Activated CD8-positive, alpha-beta memory T cell treated with anti-CD3 and anti-CD28 coated beads for 4 hours (primary cell): Measurements from ENCODE around the gene RHOH.

Experiments used
- DNase-seq, 2 donors: peaks; one replicate each; pipeline ENCODE4 v3.0.0-alpha.2; 2020; ENCODE audit warnings: low read depth in 2 of 2

Gene RHOH

DNA sequence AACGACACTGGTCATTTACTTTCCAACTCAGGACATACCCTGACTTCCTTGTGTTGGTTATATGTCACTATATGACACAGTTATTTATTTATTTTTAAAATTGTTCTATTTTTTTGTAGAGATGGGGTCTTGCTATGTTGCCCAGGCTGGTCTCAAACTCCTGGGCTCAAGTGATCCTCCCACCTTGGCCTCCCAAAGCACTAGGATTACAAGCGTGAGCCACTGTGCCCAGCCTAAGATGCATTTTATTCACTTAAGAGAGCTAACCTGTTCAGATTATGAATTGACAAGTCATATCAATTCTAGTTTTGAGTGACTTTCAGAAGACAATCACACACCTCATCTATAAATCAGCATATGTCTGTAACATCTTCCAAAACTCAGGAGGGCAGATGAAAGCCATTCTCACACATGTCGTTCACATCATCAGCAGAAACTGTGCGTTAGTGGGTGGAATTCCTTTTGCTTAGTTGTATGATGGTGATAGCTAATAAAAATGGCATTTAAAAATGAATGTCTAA, 9.4 kb upstream of the RHOH start:
- DNase-seq = no peak

DNA sequence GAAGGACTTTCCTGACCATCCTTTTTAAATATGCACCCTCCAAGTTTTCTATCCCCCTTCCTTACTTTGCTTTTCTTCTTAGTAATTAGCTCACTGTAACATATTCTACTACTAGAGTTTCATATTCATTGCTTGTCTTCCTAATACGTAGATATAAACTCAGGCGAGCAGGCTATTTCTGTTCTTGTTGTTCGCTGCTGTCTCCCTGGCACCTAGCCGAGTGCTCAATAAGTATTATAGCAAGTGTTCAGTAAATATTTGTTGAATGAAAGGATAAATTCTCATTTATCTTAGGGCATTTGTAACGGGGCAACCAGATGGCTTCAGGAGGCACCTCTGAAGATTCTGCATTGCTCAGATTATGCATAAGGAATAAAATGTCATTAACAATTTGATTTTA, 6.8 kb upstream of the RHOH start:
- DNase-seq = no peak

DNA sequence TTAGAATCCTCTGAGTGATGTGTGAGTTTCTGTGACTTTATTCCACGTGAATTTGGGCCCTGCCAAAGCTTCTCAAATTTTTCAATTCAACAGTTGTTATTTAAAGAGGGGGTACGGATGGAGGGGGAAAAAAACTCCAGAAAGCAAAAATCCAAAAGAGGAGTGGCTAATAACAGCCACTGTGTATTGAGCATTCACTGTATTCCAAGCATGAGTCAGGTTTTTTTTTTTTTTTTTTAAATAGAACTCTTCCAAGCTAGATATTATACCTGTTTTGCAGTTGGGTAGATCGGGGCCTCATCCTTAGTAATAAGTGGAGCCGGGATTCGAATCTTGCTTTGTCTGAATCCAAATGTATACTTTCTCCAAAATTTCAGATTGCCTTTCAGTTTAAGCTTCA, 6.4 kb upstream of the RHOH start:
- DNase-seq = no peak

DNA sequence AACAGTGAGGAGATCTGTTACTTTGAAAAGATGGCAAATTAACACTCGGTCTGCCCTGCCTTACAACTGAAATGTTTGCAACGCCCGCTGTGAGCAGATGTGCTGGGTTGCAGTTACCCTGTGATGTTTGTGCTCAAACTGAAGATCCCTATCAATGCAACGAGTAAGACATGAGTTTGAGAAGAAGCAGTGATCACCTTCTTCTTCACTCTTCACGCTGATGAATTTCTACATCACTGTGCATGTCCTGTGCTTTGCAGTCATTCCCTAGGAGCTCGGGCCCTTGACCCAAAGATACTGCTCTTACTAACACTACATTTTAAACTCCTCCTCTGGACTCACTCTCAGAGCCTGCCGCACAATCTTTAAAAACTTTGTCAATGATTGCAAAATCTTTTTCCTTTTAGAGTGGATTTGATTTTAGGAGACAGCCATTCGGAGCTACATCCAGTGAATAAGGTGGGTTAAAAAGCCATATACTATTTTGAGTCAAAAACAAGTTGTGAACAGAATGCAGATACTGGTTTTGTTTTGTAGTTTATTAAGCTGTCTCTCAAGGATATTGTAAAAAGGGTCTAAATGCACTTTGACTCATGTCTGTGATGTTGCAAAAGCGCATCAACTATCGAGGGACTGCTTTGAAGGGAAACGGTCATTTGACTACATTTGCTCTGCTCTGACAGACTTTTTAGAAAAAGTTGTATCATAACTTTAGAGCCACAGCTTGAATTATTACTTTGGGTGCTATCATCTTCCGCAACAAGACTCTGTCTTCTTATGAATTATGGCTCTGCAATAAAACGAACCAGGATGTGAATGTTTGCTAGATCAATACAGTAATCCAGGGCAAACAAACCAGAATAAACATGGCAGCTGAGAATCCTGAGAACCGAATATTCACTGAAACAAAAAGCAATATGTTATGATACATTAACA, 5.7 kb upstream of the RHOH start:
- no peak for DNase-seq

DNA sequence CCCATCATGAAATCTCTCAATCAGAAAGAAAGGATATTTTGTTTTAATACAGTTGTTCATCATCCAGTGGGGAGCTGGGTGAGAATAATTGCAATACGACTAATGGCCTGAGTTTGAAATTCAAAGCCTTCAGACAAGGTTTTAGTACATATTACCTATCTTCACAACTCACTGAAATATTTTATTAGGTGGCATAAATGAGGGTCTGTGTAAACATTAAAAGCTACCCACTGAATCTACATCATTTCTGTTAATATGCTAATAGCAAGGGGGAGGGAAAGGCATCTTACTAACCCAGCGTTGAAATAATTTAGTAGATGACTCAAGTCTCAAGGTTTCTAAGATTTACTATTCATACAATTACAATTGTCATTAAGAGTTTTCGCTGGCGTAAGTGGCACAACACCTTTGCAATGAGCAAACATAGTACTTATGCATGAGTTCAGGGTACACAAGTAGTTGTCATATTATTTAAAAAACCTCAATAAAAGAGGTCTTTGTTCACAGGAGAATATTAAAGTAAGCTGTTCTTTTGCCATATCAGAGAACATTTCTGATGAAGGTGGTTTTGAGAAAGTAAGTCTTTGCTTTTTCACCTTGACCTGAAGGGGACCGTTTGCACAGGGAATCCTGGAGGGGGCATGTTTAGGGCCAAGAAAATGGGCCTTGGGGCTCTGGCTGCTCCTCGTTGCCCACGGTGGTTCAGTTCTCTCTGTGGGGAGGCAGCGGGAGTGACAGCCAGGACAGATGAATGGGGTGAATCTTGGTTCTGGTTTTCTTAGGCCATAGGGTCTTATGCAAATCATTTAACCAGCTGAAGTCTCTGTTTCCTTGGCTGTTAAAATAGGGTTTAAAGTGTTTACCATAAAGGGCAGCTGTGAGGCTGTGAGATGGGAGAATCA, 4.5 kb upstream of the RHOH start:
- DNase-seq = no peak

DNA sequence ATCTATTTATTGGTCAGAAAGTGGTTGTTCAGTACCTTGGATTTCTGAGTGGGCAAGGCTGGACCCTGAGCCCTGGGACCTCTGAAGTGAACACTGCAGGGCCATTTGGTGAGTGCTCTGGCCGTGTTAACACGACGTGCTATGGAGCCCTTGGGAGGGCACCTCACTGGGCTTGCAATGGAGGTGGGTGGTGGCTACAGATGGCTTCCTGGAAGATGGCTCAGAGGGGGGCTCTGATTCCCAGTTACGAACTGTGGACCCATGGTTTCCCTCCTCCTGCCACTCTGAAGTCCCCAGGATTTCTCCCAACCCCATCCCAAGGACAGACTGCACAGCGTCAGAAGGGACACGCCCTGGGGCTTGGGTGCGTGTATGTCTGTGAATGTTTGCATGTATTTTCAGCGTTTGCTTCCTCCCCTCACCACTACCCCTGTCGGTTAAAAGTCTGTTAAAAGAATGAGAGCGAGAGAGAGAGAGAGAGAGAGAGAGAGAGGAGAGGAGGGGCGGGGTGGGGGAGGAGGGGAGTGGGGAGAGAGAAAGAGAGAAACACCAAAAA, 3.7 kb upstream of the RHOH start:
- DNase-seq = no peak

DNA sequence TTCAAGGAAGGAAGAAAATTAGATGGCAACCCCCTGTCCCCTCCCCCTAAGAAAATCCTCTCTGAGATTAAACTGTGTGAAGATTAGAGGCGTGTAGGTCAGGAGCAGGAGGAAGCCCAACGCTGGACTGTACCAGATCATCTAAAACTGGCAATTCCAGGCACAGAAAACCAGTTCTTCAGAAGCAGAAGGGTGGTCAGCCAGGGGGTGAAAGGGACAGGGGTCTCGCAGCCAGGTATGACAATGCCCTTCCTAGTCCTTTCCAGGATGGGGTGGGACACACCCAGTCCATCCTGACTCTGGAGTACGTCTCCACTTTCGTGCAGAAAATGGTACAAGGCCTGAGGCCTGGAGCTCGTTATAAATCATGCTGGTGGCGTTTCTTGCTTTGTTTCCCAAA, 3.3 kb upstream of the RHOH start:
- no peak for DNase-seq

DNA sequence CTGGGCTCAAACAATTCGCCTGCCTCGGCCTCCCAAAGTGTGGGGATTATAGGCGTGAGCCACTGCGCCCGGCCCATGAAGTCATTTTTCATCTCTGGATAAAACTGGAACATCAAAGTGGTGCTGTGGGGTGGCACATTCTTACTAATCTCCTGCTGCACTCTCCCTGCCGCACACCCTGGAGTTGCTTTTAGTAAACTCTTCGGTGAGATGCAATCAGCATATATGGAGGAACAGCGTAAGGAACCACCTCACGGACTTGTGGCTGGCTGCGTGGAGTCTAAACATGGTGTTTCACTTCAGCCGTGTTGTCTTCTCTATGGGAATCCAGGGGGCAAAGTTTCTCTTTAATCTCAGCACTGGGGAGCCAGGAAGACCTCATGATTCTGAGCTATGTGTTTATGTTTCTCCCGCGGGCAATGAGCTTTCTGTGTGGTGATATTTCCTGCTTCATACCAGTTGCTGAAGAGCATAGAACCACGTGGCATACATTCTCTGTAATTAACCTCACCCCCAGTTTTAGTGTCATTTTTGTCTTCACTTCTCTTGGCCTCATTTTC, 2.1 kb upstream of the RHOH start:
- DNase-seq = no peak

DNA sequence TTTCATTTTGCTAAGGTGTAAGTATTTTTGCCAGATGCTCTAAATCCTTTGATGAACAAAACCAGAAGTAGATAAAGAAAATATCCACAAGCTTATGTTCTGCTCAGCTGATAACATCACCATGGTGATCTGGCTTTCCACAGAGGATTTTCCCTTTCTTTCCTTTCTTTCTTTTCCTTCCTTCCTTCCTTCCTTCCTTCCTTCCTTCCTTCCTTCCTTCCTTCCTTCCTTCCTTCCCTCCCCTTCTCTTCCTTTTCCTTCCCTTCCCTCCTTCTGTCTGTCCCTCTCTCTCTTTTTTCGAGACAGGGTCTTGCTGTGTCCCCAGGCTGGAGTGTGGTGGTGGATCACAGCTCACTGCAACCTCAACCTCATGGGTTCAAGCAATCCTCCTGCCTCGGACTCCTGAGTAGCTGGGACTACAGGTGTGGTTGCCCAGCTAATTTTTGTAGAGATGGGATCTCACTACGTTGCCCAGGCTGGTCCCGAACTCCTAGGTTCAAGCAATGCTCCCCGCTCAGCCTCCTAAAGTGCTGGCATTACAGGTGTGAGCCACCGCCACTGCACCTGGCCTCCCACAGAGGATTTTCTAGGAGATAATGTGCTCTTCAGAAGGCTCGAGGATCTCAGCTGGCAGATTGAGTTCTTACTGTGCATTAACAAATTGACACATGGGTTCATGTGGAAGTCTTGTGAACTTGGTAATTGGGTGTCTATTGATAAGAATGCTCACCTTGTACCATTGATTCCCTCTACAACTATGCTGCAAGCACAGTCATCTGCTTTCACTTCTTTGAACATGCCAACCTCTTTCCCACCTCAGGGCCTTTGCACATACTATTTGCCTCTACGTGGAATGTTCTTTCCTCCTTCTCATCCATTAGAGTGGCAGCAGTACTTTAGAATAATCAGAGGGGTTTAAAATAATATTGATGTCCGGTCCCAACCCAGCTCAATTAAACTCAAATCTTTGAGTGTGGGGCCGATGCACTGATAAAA, 1.4 kb upstream of the RHOH start:
- DNase-seq = no peak

DNA sequence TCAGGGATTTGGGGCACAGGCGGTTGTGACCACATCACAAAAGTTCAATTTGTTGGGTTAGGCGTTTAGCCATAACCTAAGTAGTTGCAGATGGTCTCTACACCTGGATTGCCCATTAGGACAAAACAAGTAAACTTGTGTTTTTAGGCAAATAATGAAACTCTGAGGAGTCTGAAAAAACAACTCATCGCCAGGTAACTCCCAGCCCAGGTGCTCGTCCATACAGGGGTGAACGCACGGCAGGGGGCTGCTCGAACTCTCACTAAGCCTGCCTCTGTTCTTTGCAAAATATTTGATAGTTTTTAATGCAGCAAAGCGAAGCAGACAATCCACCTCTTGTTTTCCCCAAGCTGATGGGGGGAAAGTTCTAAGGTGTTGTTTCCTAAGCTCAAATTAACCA, 559 bp upstream of the RHOH start:
- no peak for DNase-seq

DNA sequence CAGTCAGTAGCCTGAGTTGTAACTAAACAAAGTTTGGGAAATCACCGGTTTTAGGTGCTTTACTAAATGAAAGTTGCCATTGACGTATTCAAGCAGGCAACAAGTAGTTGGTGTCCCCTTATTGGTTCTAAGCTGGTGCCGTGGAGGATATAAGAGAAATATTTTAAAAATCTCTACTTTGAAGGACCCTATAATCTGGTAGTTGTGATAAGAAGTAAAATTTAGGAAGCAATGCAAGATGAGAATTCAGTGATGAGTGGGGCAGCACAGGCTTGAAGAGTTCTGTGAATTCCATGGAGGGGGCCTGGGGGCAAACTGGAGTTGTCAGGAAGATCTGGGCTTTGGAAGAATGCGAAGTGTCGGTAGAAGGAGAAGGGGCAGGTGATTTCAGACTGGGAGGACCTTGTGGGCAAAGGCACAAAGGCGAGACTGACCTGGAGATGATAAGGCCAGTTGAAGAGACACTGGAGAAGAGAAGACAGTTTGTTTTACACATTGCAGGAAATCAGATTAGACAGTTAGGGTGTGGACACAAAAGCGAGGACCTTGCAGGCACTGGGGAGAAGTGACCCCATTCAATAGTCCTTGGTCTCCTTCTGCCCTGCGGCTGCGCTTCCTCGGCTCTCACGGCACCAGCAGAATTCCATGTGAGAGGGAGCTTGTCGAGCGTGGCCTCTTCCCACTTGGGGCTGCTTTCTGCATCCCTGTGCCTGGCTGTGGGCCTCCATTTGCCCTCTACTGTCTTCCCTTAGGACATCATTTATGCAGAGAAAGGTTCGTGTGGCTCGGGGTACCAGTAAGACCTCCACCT, 1.3 kb downstream of the RHOH start:
- DNase-seq = no peak

DNA sequence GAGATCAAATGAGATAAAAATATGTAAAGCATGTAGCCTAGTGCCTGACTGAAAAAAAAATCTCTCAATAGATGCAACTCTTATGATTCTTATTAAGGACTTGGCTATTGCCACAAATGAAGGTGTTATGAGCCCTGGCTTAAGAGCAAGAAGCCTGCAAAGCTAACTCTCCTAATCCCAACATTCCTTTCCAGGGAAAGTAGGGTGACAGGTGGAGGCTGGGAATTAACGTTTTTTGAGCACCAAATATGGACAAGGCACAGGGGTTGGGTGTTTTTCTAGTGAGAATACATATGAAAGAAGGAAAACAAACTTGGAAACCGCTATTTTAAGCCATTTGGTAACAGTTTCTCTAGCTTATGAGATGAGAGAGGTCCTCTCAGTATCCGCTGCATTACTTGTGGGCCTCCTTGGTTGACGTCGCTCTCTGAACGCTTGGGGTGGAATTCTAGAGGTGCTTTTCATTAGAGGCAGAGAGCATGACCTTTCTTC, 2.4 kb downstream of the RHOH start:
- no peak for DNase-seq

DNA sequence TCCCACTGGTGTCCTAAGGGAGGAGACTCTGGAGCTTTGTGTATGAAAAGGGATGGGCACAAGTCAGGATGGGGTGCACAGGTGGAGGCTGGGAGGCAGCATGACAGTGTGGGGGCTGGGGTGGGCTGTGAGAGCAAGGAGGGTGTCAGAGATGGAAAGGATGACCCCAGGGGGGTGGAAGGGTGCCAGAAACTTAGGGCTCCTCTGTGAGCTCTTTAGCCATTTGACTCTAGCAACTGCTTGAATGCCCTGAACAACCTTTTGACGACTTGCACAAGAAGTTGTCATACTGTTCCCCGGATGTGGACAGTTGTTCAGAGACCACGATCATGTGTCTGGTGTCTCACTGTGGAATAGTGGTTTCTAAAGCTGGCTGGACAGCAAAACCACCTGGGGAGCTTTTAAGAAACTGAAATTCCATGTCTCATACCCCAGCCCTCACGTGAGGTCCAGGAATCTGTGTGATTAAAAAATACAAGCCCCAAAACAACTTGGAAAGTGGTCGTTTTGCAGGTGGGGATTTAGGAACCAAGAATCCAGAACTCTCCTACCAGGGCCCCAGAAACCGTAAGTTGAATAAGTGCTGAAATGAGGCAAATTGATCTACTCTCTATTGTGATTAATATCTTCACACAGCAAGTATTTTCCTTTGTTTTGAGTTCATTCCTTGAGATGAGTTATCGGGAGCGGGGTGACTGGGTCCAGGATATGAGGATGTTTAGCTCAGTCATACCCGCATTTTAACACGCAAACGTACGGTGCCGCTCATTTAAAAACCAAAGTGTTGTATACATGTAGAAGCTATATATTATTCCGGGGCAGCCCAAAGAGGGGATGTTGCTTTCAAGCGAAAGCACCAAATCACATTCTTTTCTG, 3.4 kb downstream of the RHOH start:
- DNase-seq = peak; percentile 40 to 53

DNA sequence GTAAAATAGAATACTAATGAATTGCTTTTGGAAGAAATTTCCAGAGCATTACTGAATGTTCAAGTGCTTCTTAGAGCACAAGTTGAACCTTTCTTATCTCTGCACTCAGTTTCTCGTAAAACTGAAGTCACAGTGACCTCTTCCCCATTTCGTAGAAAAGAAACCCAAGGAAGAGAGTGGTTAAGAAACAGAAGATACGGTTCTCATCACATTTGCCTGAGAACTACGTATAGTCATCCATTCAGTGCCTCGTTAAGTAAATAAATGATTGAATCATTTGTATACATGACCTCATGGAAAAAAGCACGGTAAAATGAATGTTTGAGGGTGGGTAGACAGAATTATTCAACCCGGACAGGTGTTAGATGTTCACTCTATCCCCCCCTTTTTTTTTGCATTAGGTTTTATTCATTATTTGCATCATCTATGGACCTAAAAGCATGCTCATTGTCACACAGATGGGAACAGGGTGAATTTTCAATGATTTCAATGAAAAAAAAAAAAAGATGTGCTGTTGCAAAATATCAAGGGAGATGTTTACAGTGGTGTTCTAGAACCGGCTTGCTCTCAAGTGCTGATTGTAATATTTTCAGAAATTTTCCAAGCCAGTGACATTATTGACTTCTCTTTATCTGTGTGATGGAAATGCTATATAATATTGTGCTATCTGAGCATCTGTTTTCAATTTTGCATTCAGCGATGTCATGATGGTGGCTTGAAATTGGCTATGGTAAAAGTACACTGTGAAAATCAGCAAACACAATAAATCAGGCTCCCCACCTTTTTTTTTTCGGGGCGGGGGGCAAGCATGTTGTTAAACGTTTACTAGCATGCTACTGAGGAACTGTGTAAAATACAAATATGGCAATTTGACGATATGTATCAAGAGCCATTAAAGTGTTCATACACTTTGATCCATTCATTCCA, 4.3 kb downstream of the RHOH start:
- no peak for DNase-seq

DNA sequence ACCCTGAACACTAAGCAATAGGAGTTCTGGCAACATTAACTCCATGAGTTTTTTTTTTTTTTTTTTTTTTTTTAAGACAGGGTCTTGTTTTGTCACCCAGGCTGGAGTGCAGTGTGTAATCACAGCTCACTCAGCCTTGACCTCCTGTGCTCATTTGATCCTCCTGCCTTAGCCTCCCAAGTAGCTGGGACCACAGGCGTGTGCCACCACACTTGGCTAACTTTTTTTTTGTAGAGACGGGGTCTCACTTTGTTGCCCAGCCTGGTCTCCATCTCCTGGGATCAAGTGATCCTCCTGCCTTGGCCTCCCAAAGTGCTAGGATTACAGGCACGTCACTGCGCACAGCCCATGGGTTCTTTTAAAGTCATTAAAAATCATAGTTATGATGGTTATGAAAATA, 5.1 kb downstream of the RHOH start:
- no peak for DNase-seq

DNA sequence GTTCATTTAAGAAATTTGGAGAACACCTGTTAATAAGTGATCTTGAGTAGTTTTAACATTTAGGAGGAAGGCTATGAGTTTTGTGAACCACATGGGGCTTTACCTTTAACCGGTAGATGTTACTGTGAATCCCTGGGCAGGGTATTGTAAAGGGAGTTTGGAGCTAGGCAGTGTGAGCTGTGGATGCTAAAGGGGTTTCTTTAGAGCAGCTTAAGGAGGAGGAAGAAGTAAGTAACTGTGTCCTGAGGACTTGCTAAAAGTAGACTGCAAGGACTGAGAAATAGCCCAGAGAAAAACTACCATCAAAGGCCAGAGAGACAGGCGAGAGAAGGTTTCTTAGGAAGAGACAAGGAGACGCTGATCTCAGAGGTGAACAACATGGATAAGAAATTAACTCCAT, 5.6 kb downstream of the RHOH start:
- DNase-seq = no peak

DNA sequence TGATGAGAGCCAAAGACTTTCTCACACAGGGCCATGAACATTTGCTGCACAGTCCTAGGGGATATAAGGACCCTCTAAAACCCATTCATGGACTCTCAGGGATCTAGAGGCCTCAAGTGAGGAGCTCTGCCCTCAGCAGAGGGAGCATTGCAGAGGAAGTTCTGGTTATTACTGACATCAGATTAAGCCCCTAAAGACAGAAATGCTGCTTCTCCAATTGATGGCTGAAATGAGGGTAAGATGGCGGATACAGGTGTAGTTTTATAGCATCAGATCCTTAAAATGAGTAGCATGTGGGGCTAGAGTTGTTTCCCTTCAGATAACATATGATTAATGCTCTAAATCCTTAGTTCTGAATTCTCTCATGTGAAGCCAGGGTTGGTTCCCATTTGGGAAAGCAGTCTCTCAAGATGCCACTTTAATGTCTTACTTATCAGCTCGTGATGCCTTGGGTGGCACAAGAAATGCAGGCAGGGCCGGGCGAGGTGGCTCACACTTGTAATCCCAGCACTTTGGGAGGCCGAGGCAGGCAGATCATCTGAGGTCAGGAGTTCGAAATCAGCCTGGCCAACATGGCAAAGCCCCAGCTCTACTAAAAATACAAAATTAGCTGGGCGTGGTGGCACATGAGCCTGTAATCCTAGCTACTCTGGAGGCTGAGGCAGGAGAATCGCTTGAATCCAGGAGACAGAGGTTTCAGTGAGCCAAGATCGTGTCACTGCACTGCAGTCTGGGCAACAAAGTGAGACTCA, 7.9 kb downstream of the RHOH start:
- DNase-seq = no peak
